Mucosa of rectum (tissue), 2 donors: ENCODE measurements around the gene CAMK2N2.

Experiments
- H3K27ac ChIP-seq, 2 donors: one replicate each; pipeline ENCODE4 v1.7.0; 2013; ENCODE audit warnings: inconsistent platforms in 2 of 2, low read depth in 2 of 2, low read length in 2 of 2
- H3K27me3 ChIP-seq, 2 donors: one replicate each; pipeline ENCODE4 v1.7.0; 2013; ENCODE audit warnings: low read length in 2 of 2; ENCODE audit not compliant: control insufficient read depth in 2 of 2, insufficient read depth in 2 of 2
- H3K36me3 ChIP-seq, 2 donors: one replicate each; pipeline ENCODE4 v1.7.0; 2013; ENCODE audit warnings: low read length in 2 of 2; ENCODE audit not compliant: control insufficient read depth in 2 of 2, insufficient read depth in 2 of 2
- H3K4me1 ChIP-seq, 2 donors: one replicate each; pipeline ENCODE4 v1.7.0; 2013; ENCODE audit warnings: low read length in 2 of 2, mild to moderate bottlenecking in 1 of 2; ENCODE audit not compliant: control insufficient read depth in 2 of 2, insufficient read depth in 2 of 2
- H3K4me3 ChIP-seq, 2 donors: one replicate each; pipeline ENCODE4 v1.7.0; 2013; ENCODE audit warnings: low read length in 2 of 2
- H3K9ac ChIP-seq, 2 donors: one replicate each; pipeline ENCODE4 v1.7.0; 2013; ENCODE audit warnings: low read length in 2 of 2, low read depth in 1 of 2, mild to moderate bottlenecking in 1 of 2
- H3K9me3 ChIP-seq, 2 donors: one replicate each; pipeline ENCODE4 v1.7.0; 2013; ENCODE audit warnings: low read length in 2 of 2; ENCODE audit not compliant: control insufficient read depth in 2 of 2
- donor health status: healthy.
- donor health status: Normal muscosa, but diverticular disease.

Gene CAMK2N2

DNA sequence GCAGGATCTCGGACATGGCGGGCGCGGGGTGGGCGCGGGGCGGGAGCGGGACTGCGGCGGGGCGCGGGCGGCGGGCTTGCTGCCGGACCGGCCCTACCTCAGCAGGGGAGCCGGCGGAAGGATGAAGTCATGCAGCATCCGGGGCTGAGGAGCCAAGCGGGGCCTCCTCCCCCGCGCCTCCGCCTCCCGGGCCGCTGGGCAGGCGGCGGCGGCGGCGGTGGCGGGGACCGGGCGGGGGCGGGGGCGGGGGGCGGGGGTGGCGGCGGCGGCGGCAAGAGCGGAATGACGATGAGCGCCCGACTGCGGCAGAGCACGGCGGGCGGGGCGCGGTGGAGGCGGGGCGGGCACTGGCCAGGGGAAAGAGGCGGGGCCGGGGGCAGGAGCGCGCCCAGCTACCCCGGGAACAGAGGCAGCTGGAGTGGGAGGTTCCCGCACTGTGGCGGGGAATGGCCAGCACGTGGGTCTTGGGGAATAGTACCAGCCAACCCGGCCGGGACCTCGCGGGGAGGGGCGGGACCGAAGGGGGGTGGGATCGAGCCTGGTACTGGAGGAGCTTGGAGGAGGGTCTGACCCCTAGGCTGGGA is at the start of gene CAMK2N2:
Gene CAMK2N2, minus strand, starts transcription at position 284 of the 584 bp plus-strand sequence. Its CDS starts 268 bp downstream, at position 16.
- Histone ChIP-seq H3K4me3 (peak within 1 kb of the TSS; percentile 43 to 54), H3K9ac (no peak within 1 kb of the TSS), H3K27me3 (peaks cover 24 to 27% of the 10 kb centered on the region in 2 donors), H3K4me1 (peaks cover 4 to 5% of the 10 kb centered on the region in 2 donors), H3K27ac (no peak within 1 kb of the TSS), H3K9me3 (no peaks in the 10 kb centered on the region), H3K36me3 (no peaks in the 10 kb centered on the region)

GRCh38 chr3:184308744-184309143 is 47.4 kb upstream of the CAMK2N2 start:
- Histone ChIP-seq H3K4me3 (no peak overlapping the region), H3K27me3 (no peaks in the 10 kb centered on the region), H3K9ac (no peak overlapping the region), H3K36me3 (peaks cover 40 to 45% of the 10 kb centered on the region in 2 donors), H3K27ac (no peak overlapping the region), H3K9me3 (no peaks in the 10 kb centered on the region), H3K4me1 (peaks cover 7 to 8% of the 10 kb centered on the region in 2 donors)

- H3K9ac ChIP-seq, result no peak overlapping the region
- peaks cover 7 to 8% of the 10 kb centered on the region in 2 donors for H3K4me1 ChIP-seq
- H3K27ac ChIP-seq, result no peak overlapping the region
- H3K4me3 ChIP-seq, result no peak overlapping the region
- no peaks in the 10 kb centered on the region for H3K27me3 ChIP-seq
- H3K9me3 ChIP-seq, result no peaks in the 10 kb centered on the region
- peaks cover 48 to 53% of the 10 kb centered on the region in 2 donors for H3K36me3 ChIP-seq
These were observed 46.6 kb upstream of the CAMK2N2 start for GRCh38 chr3:184307915-184308314.

GRCh38 chr3:184306341-184306972 is 45.1 kb upstream of the CAMK2N2 start:
- peak overlapping the region; percentile 10 to 58 for H3K27ac ChIP-seq
- H3K27me3 ChIP-seq, result no peaks in the 10 kb centered on the region
- no peaks in the 10 kb centered on the region for H3K9me3 ChIP-seq
- peaks cover 7 to 8% of the 10 kb centered on the region in 2 donors for H3K4me1 ChIP-seq
- H3K9ac ChIP-seq, result no peak overlapping the region
- no peak overlapping the region for H3K4me3 ChIP-seq
- peaks cover 62 to 67% of the 10 kb centered on the region in 2 donors for H3K36me3 ChIP-seq

- peaks cover 65 to 72% of the 10 kb centered on the region in 2 donors for H3K36me3 ChIP-seq
- H3K9me3 ChIP-seq, result no peaks in the 10 kb centered on the region
- H3K4me3 ChIP-seq, result no peak overlapping the region
- no peaks in the 10 kb centered on the region for H3K27me3 ChIP-seq
- peak overlapping the region in 1 of 2 donors; percentile 58 for H3K27ac ChIP-seq
- peaks cover 8% of the 10 kb centered on the region in 2 donors for H3K4me1 ChIP-seq
- no peak overlapping the region for H3K9ac ChIP-seq
These were observed 44.2 kb upstream of the CAMK2N2 start for GRCh38 chr3:184305577-184305976.

GRCh38 chr3:184300378-184300720 is 39.0 kb upstream of the CAMK2N2 start:
- H3K4me3 ChIP-seq, result peak overlapping the region; percentile 40 to 96
- H3K9ac ChIP-seq, result no peak overlapping the region
- peaks cover 36 to 45% of the 10 kb centered on the region in 2 donors for H3K36me3 ChIP-seq
- H3K27me3 ChIP-seq, result no peaks in the 10 kb centered on the region
- peaks cover 7 to 12% of the 10 kb centered on the region in 2 donors for H3K4me1 ChIP-seq
- H3K27ac ChIP-seq, result no peak overlapping the region
- no peaks in the 10 kb centered on the region for H3K9me3 ChIP-seq

DNA sequence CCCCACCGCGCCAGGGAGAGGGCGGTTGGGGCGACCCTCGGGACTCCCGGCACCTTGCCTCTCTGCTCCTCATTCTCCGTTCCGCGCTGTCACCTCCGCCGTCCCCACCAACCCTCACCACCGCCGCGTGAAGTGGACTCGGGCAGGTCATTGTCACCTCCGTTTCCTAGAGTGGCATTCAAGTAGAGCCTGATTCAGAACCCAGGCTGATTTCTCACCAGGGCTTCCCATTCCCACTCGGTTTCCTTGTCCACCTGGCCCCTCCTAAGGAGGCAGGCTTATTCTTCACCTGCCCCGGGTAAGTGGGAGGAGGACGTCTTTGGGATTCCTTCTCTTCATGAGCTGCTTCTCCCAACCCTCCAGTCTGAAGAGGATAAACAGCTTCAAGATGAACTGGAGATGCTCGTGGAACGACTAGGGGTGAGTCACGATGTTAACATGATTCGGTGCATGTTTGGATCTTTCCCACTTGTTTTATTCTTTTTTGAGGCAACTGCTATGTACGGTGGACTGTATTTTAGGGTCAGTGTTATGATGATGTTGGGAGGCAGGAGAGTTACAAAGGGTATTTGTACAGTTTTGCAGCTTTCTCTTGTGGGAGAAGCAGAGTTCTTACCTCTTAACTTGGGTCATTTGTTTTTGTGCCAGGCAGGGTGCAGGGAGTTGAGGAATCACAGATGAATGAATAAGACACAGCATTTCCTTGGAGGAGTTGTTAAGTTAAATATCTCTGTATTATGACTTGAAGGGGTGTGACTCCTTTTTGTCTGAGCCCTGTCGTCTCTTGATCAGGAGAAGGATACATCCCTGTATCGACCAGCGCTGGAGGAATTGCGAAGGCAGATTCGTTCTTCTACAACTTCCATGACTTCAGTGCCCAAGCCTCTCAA is 38.4 kb upstream of the CAMK2N2 start:
- H3K9ac ChIP-seq, result peak overlapping the region; percentile 83 to 88
- no peaks in the 10 kb centered on the region for H3K27me3 ChIP-seq
- peaks cover 34 to 42% of the 10 kb centered on the region in 2 donors for H3K36me3 ChIP-seq
- H3K4me1 ChIP-seq, result peaks cover 7 to 12% of the 10 kb centered on the region in 2 donors
- peak overlapping the region; percentile 12 to 64 for H3K27ac ChIP-seq
- H3K9me3 ChIP-seq, result no peaks in the 10 kb centered on the region
- peak overlapping the region; percentile 93 to 96 for H3K4me3 ChIP-seq

- Histone ChIP-seq H3K36me3 (peaks cover 28 to 34% of the 10 kb centered on the region in 2 donors), H3K27me3 (no peaks in the 10 kb centered on the region), H3K4me3 (peak within 1 kb of the TSS; percentile 93 to 96), H3K4me1 (peaks cover 7 to 12% of the 10 kb centered on the region in 2 donors), H3K27ac (peak within 1 kb of the TSS; percentile 79 to 83), H3K9me3 (no peaks in the 10 kb centered on the region), H3K9ac (peak within 1 kb of the TSS; percentile 83 to 88)
These were observed 37.6 kb upstream of the CAMK2N2 start, which contains the start of gene PSMD2 for GRCh38 chr3:184298759-184299487. Gene PSMD2 (plus strand): TSS chr3:184299241. CDS start chr3:184299267, 26 bp downstream.

GRCh38 chr3:184296616-184297015 is 35.3 kb upstream of the CAMK2N2 start:
- no peaks in the 10 kb centered on the region for H3K9me3 ChIP-seq
- H3K9ac ChIP-seq, result no peak overlapping the region
- no peaks in the 10 kb centered on the region for H3K27me3 ChIP-seq
- H3K4me3 ChIP-seq, result no peak overlapping the region
- H3K27ac ChIP-seq, result no peak overlapping the region
- peaks cover 5 to 11% of the 10 kb centered on the region in 2 donors for H3K36me3 ChIP-seq
- peaks cover 7 to 12% of the 10 kb centered on the region in 2 donors for H3K4me1 ChIP-seq
